GM18508 (cell line): ENCODE measurements around the gene PTPN9.
A peak's percentile ranks its signal among the peaks of the same experiment; 100 is the strongest.
"Not testable (repeated sequence)": the region's sequence is repeated elsewhere in the genome, so short reads cannot be mapped to it uniquely, and the experiment has no call there.

Experiments
- ATAC-seq: cut with Tn5 transposase; IDR thresholded peaks from one replicate; pipeline ENCODE4 v1.9.1; 2021; ENCODE audit warnings: moderate number of reproducible peaks; ENCODE audit not compliant: insufficient read depth, unreplicated experiment

The PTPN9 gene

GRCh38 chr15:75455424-75455981 is 123.6 kb downstream of the PTPN9 start:
- no peak for ATAC-seq

- no peak for ATAC-seq
These were observed 124.4 kb downstream of the PTPN9 start for GRCh38 chr15:75454471-75455378.

- peak; percentile 25 for ATAC-seq
These were observed 125.2 kb downstream of the PTPN9 start for GRCh38 chr15:75453703-75454470.

GRCh38 chr15:75452865-75453702 is 126.0 kb downstream of the PTPN9 start:
- no peak for ATAC-seq

- no peak for ATAC-seq
These were observed 126.7 kb downstream of the PTPN9 start for GRCh38 chr15:75452364-75452864.

- ATAC-seq, result peak; percentile 29
These were observed 127.3 kb downstream of the PTPN9 start, which contains the start of gene SIN3A for GRCh38 chr15:75451674-75452363. SIN3A (minus strand) TSS chr15:75451690; CDS start chr15:75430375, 21,315 bp downstream.

GRCh38 chr15:75451202-75451673 is 127.9 kb downstream of the PTPN9 start:
- ATAC-seq, result no peak

- no peak for ATAC-seq
These were observed 128.6 kb downstream of the PTPN9 start for GRCh38 chr15:75450307-75451201.

- no peak for ATAC-seq
These were observed 129.4 kb downstream of the PTPN9 start for GRCh38 chr15:75449585-75450306.

- not testable (repeated sequence) for ATAC-seq
These were observed 130.9 kb downstream of the PTPN9 start for GRCh38 chr15:75448171-75448570.

- ATAC-seq, result no peak
These were observed 133.0 kb downstream of the PTPN9 start for GRCh38 chr15:75446151-75446550.

GRCh38 chr15:75445324-75445723 is 133.8 kb downstream of the PTPN9 start:
- ATAC-seq, result not testable (repeated sequence)

- not testable (repeated sequence) for ATAC-seq
These were observed 135.1 kb downstream of the PTPN9 start for GRCh38 chr15:75443972-75444453.

- no peak for ATAC-seq
These were observed 141.4 kb downstream of the PTPN9 start for GRCh38 chr15:75437721-75438120.

GRCh38 chr15:75436881-75437280 is 142.2 kb downstream of the PTPN9 start:
- no peak for ATAC-seq

- no peak for ATAC-seq
These were observed 147.4 kb downstream of the PTPN9 start for GRCh38 chr15:75431682-75432081.

- ATAC-seq, result no peak
These were observed 147.8 kb downstream of the PTPN9 start for GRCh38 chr15:75431270-75431669.
